ENCODE results near the gene NDUFA11.

DNA sequence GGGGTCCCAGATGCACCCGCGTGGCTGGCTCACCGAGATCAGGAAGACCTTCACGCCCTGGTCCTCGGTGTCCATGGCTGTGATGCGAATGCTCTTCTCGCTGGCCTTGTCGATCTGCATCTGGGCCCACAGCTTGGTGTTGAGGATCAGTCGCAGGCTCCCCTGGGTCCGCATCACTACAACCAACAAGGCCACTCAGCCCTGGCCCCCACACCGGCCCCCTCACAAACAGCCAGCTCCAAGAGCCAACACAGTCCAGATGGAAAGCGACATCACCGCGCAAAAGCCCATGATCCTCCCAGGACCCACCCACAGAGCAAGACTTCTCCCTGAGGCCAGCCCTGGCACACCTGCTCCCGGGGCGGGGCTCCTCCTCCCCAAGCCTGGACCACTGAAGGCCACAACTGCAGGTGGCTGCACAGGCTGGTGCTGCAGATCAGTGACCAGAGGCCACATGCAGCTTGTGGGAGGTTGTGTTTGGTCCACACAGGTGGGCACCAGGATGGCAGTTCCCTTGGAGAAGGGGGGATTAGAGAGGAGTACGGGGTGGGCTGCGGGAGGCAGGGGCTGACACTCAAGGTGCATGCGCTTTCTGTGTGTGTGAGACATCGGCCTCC, 15.0 kb upstream of the NDUFA11 start:
- TF ChIP-seq, protein P1, sequence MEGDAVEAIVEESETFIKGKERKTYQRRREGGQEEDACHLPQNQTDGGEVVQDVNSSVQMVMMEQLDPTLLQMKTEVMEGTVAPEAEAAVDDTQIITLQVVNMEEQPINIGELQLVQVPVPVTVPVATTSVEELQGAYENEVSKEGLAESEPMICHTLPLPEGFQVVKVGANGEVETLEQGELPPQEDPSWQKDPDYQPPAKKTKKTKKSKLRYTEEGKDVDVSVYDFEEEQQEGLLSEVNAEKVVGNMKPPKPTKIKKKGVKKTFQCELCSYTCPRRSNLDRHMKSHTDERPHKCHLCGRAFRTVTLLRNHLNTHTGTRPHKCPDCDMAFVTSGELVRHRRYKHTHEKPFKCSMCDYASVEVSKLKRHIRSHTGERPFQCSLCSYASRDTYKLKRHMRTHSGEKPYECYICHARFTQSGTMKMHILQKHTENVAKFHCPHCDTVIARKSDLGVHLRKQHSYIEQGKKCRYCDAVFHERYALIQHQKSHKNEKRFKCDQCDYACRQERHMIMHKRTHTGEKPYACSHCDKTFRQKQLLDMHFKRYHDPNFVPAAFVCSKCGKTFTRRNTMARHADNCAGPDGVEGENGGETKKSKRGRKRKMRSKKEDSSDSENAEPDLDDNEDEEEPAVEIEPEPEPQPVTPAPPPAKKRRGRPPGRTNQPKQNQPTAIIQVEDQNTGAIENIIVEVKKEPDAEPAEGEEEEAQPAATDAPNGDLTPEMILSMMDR (IDR thresholded peaks at IDR 0.05; ENCODE audit: low read depth, low read length, poor library complexity, severe bottlenecking): no peak
- TF ChIP-seq EZH2phosphoT487 (IDR thresholded peaks at IDR 0.05; ENCODE audit: borderline replicate concordance, low read length): no peak

All from DOHH2 (cell line).